ENCODE data around the gene EYS. TPM values are rescaled to one million over a fixed set of nuclear protein-coding genes. Genes with fewer than 3 reads are reported as not detected.

The EYS gene
- total RNA-seq, 1 experiment from 2014 or later, result not detected

GRCh38 chr6:64006246-64006645 is 1700.8 kb downstream of the EYS start:
- ATAC-seq (no peak), DNase-seq (ENCODE audit: low read depth, low spot score) (no peak)
- no peaks in the 10 kb centered on the region for H3K36me3 ChIP-seq (ENCODE audit: control insufficient read depth in 1 of 2, insufficient read depth in 2 of 2, low read length in 2 of 2)
- no TSS peak for BruUV-seq (replicated peaks)
- no peaks in the 10 kb centered on the region for H3K4me1 ChIP-seq (ENCODE audit: control insufficient read depth in 1 of 2, insufficient read depth in 2 of 2, low read length in 2 of 2)
- ChIA-PET RAD21 (ENCODE audit: low non-redundant PET in 1 of 2, low total read pairs in 2 of 2, uncharacterized antibody in 2 of 2, unreplicated experiment in 2 of 2) (no interaction called here), CTCF (no interaction called here), POLR2A (no interaction called here)
- no peak overlapping the region for H2AFZ ChIP-seq (ENCODE audit: low read depth, low read length, poor library complexity, severe bottlenecking)
- H3K4me3 ChIP-seq (replicated peaks in 1 of 2; ENCODE audit: low read depth in 1 of 2, low read length in 2 of 2), result no peak overlapping the region
- intact Hi-C loops (cut with micrococcal nuclease), result no loop called here
- no peak overlapping the region for H3K4me2 ChIP-seq (ENCODE audit: low read length)
- no peak overlapping the region for H3K9ac ChIP-seq (ENCODE audit: low read length)
- no peaks in the 10 kb centered on the region for H3K27me3 ChIP-seq (ENCODE audit: insufficient read depth, low read length)
- no peak for TF ChIP-seq ELF1 (IDR thresholded peaks at IDR 0.05; ENCODE audit: borderline replicate concordance, low read depth)
- TF ChIP-seq TCF7L2 (IDR thresholded peaks at IDR 0.05; ENCODE audit: borderline replicate concordance, extremely low read depth, insufficient read depth, insufficient read length), result no peak
- TF ChIP-seq FOSL1 (IDR thresholded peaks at IDR 0.05; ENCODE audit: low read depth), result no peak
- H4K20me1 ChIP-seq (ENCODE audit: insufficient read depth), result no peaks in the 10 kb centered on the region
- no peak overlapping the region for H3K27ac ChIP-seq (ENCODE audit: low read depth, low read length)
- H3K9me2 ChIP-seq (ENCODE audit: insufficient read depth), result no peaks in the 10 kb centered on the region
- no peaks in the 10 kb centered on the region for H3K79me2 ChIP-seq (ENCODE audit: insufficient read depth, low read length)
- H3K9me3 ChIP-seq (ENCODE audit: control insufficient read depth in 1 of 2, insufficient read depth in 1 of 2, low read depth in 1 of 2, low read length in 2 of 2), result no peaks in the 10 kb centered on the region

- H3K36me3 ChIP-seq (ENCODE audit: control insufficient read depth in 1 of 2, insufficient read depth in 2 of 2, low read length in 2 of 2), result no peaks in the 10 kb centered on the region
- RAD21 ChIA-PET (ENCODE audit: low non-redundant PET in 1 of 2, low total read pairs in 2 of 2, uncharacterized antibody in 2 of 2, unreplicated experiment in 2 of 2), result no interaction called here
- H3K4me2 ChIP-seq (ENCODE audit: low read length), result no peak overlapping the region
- no peak overlapping the region for H3K4me3 ChIP-seq (replicated peaks in 1 of 2; ENCODE audit: low read depth in 1 of 2, low read length in 2 of 2)
- ATAC-seq, result no peak
- BruUV-seq (replicated peaks), result no TSS peak
- no peaks in the 10 kb centered on the region for H3K4me1 ChIP-seq (ENCODE audit: control insufficient read depth in 1 of 2, insufficient read depth in 2 of 2, low read length in 2 of 2)
- H3K9me3 ChIP-seq (ENCODE audit: control insufficient read depth in 1 of 2, insufficient read depth in 1 of 2, low read depth in 1 of 2, low read length in 2 of 2), result no peaks in the 10 kb centered on the region; a peak in 1 of 4 replicates
- no peak for DNase-seq (ENCODE audit: low read depth, low spot score)
- H3K27ac ChIP-seq (ENCODE audit: low read depth, low read length), result no peak overlapping the region
- H3K9ac ChIP-seq (ENCODE audit: low read length), result no peak overlapping the region
- no peaks in the 10 kb centered on the region for H3K27me3 ChIP-seq (ENCODE audit: insufficient read depth, low read length)
- CTCF ChIA-PET, result interaction anchor here (1.6 kb wide), 1 partner anchor 330 kb away, joined by 3 read pairs; no protein-coding TSS in a partner anchor
- H3K9me2 ChIP-seq (ENCODE audit: insufficient read depth), result no peaks in the 10 kb centered on the region
- no peak overlapping the region for H2AFZ ChIP-seq (ENCODE audit: low read depth, low read length, poor library complexity, severe bottlenecking)
- no peaks in the 10 kb centered on the region for H4K20me1 ChIP-seq (ENCODE audit: insufficient read depth)
- intact Hi-C loops (cut with micrococcal nuclease), result no loop called here
- POLR2A ChIA-PET, result no interaction called here
- no peaks in the 10 kb centered on the region for H3K79me2 ChIP-seq (ENCODE audit: insufficient read depth, low read length)
- no peak for TF ChIP-seq ZNF274 (IDR thresholded peaks at IDR 0.05; ENCODE audit: low read depth, low read length)
- no peak for TF ChIP-seq EZH2phosphoT487 (IDR thresholded peaks at IDR 0.05; ENCODE audit: borderline replicate concordance)
- TF ChIP-seq SIN3A (IDR thresholded peaks at IDR 0.05; ENCODE audit: low read depth), result no peak
- TF ChIP-seq CEBPB (IDR thresholded peaks at IDR 0.05; ENCODE audit: low read depth), result no peak
- TF ChIP-seq MAX (IDR thresholded peaks at IDR 0.05), result no peak
- TF ChIP-seq TCF7L2 (IDR thresholded peaks at IDR 0.05; ENCODE audit: borderline replicate concordance, extremely low read depth, insufficient read depth, insufficient read length), result no peak
- TF ChIP-seq FOSL1 (IDR thresholded peaks at IDR 0.05; ENCODE audit: low read depth), result no peak
- TF ChIP-seq YY1 (IDR thresholded peaks at IDR 0.05; ENCODE audit: extremely low read depth, insufficient replicate concordance, low read depth, low read length), result no peak
- TF ChIP-seq SRF (IDR thresholded peaks at IDR 0.05; ENCODE audit: low read depth), result no peak
- no peak for TF ChIP-seq ZFX (IDR thresholded peaks at IDR 0.05)
- TF ChIP-seq JUND (IDR thresholded peaks at IDR 0.05), result no peak
- no peak for TF ChIP-seq ZBTB33 (IDR thresholded peaks at IDR 0.05; ENCODE audit: extremely low read depth, insufficient replicate concordance, low read length)
- TF ChIP-seq CBX3 (IDR thresholded peaks at IDR 0.05; ENCODE audit: low read depth), result no peak
- no peak for TF ChIP-seq ELF1 (IDR thresholded peaks at IDR 0.05; ENCODE audit: borderline replicate concordance, low read depth)
- no peak for TF ChIP-seq SP1 (IDR thresholded peaks at IDR 0.05; ENCODE audit: low read depth)
- TF ChIP-seq POLR2A (IDR thresholded peaks at IDR 0.05; ENCODE audit: borderline replicate concordance, extremely low read depth, insufficient read depth, insufficient read length), result no peak
- no peak for TF ChIP-seq EZH2 (IDR thresholded peaks at IDR 0.05)
These were observed 1706.1 kb downstream of the EYS start for GRCh38 chr6:64000818-64001491.
